MCF 10A (cell line): ENCODE measurements around the gene ATG4A. TPM values are rescaled to one million over a fixed set of nuclear protein-coding genes. Genes with fewer than 3 reads are reported as not detected.

ENCODE experiments used
- BruUV-seq: library from RNA; stranded (reverse); fragments of 400-500 nt; replicated peaks from 2 replicates; lab custom pipeline; 2021; lab: Mats Ljungman, UMichigan
- CTCF ChIA-PET: fragments of 300-600 bp; sonication (Branson Sonifier 250); formaldehyde crosslinking; extraction: SDS; loops from one replicate; lab custom pipeline; 2021; ENCODE audit warnings: antibody characterized with exemption, inconsistent platforms; lab: Yijun Ruan, JAX
- POLR2A ChIA-PET: fragments of 300-600, 350-650 bp; sonication (Branson Sonifier 250); formaldehyde crosslinking; extraction: SDS; loops from one replicate; lab custom pipeline; 2020; ENCODE audit warnings: antibody characterized with exemption, inconsistent platforms; lab: Yijun Ruan, JAX
- DNase-seq: peaks from one replicate; pipeline ENCODE4 v3.0.0-alpha.2; 2018; ENCODE audit not compliant: unreplicated experiment
- H3K27ac Mint-ChIP-seq: one replicate; pipeline ENCODE4 v1.8.0; 2022; ENCODE audit warnings: mild to moderate bottlenecking, low read depth, mixed read lengths; ENCODE audit not compliant: unreplicated experiment
- H3K27me3 Mint-ChIP-seq: one replicate; pipeline ENCODE4 v1.8.0; 2022; ENCODE audit warnings: mixed read lengths; ENCODE audit not compliant: insufficient read depth, unreplicated experiment
- H3K36me3 Mint-ChIP-seq: one replicate; pipeline ENCODE4 v1.8.0; 2022; ENCODE audit warnings: mild to moderate bottlenecking, moderate library complexity, mixed read lengths; ENCODE audit not compliant: insufficient read depth, unreplicated experiment
- H3K4me1 Mint-ChIP-seq: one replicate; pipeline ENCODE4 v1.8.0; 2022; ENCODE audit warnings: mixed read lengths; ENCODE audit not compliant: insufficient read depth, unreplicated experiment
- H3K4me3 Mint-ChIP-seq: one replicate; pipeline ENCODE4 v1.8.0; 2022; ENCODE audit warnings: mild to moderate bottlenecking, moderate library complexity, mixed read lengths; ENCODE audit not compliant: unreplicated experiment
- H3K9me3 Mint-ChIP-seq: one replicate; pipeline ENCODE4 v1.8.0; 2022; ENCODE audit warnings: mixed read lengths; ENCODE audit not compliant: unreplicated experiment
- CTCF ChIP-seq: fragments of 200-600 bp; IDR thresholded peaks from one replicate; pipeline ENCODE4 v1.8.0; 2022; ENCODE audit warnings: antibody characterized with exemption, mild to moderate bottlenecking; ENCODE audit not compliant: unreplicated experiment
- intact Hi-C: fragments of 100-400 bp; cut with micrococcal nuclease; formaldehyde crosslinking; loops from 2 replicates; pipeline ENCODE4 v1.14.1; 2022
- total RNA-seq: library from RNA; stranded (reverse); gene quantifications from 2 replicates; pipeline ENCODE4 v1.2.3, GENCODE V29; 2022

Gene ATG4A
- total RNA-seq, 1 experiment from 2014 or later: 7.3 TPM

GRCh38 chrX:108156934-108157466, 65.4 kb downstream of the ATG4A start:
- intact Hi-C loops: no loop called here
- DNase-seq: no peak
- no peaks in the 10 kb centered on the region for H3K4me1 Mint-ChIP-seq
- POLR2A ChIA-PET: no interaction called here
- no TSS peak for BruUV-seq
- H3K27ac Mint-ChIP-seq: no peak overlapping the region
- no peak for TF ChIP-seq CTCF
- CTCF ChIA-PET: no interaction called here
- H3K36me3 Mint-ChIP-seq: no peaks in the 10 kb centered on the region
- no peak overlapping the region for H3K4me3 Mint-ChIP-seq
- no peaks in the 10 kb centered on the region for H3K9me3 Mint-ChIP-seq
- peaks cover 61% of the 10 kb centered on the region for H3K27me3 Mint-ChIP-seq

GRCh38 chrX:108157628-108158027, 66.0 kb downstream of the ATG4A start:
- Mint-ChIP-seq H3K4me1 (no peaks in the 10 kb centered on the region), H3K4me3 (no peak overlapping the region), H3K27ac (no peak overlapping the region)

GRCh38 chrX:108159028-108159670, 67.6 kb downstream of the ATG4A start:
- no peak overlapping the region for H3K4me3 Mint-ChIP-seq
- no peaks in the 10 kb centered on the region for H3K36me3 Mint-ChIP-seq
- CTCF ChIA-PET: no interaction called here
- POLR2A ChIA-PET: no interaction called here
- TF ChIP-seq CTCF: no peak
- no peaks in the 10 kb centered on the region for H3K4me1 Mint-ChIP-seq
- no peaks in the 10 kb centered on the region for H3K9me3 Mint-ChIP-seq
- peaks cover 68% of the 10 kb centered on the region for H3K27me3 Mint-ChIP-seq
- H3K27ac Mint-ChIP-seq: no peak overlapping the region
- no peak for DNase-seq
- no TSS peak for BruUV-seq
- intact Hi-C loops: no loop called here

More at GRCh38 chrX:108157628-108158027, 66.0 kb downstream of the ATG4A start:
- CTCF ChIA-PET: no interaction called here
- DNase-seq: no peak
- peaks cover 67% of the 10 kb centered on the region for H3K27me3 Mint-ChIP-seq
- intact Hi-C loops: no loop called here
- TF ChIP-seq CTCF: no peak
- H3K9me3 Mint-ChIP-seq: no peaks in the 10 kb centered on the region
- POLR2A ChIA-PET: interaction anchor here (0.7 kb wide), 1 partner anchor 49 kb away, joined by 3 read pairs; no protein-coding TSS in a partner anchor
- H3K36me3 Mint-ChIP-seq: no peaks in the 10 kb centered on the region
- BruUV-seq: no TSS peak

- CTCF ChIA-PET: no interaction called here
- Mint-ChIP-seq H3K36me3 (no peaks in the 10 kb centered on the region), H3K27ac (no peak overlapping the region), H3K27me3 (peaks cover 57% of the 10 kb centered on the region), H3K9me3 (no peaks in the 10 kb centered on the region), H3K4me3 (no peak overlapping the region), H3K4me1 (no peaks in the 10 kb centered on the region)
- TF ChIP-seq CTCF: no peak
- no TSS peak for BruUV-seq
- POLR2A ChIA-PET: no interaction called here
- no peak for DNase-seq
- intact Hi-C loops: no loop called here
Observed at GRCh38 chrX:108160309-108160708, 68.7 kb downstream of the ATG4A start.
